SK-N-SH treated with all-trans-retinoic acid at 6 μM for 48 hours (cell line): ENCODE measurements around the gene TAX1BP1.

Source experiments
- ATAC-seq: fragments of 200-7000 bp; cut with Tn5 transposase; 3 replicates; pipeline ENCODE4 v1.9.1; 2020; ENCODE audit warnings: mild to moderate bottlenecking, moderate library complexity
- ARNTL ChIP-seq: fragments of 450-650 bp; formaldehyde crosslinking; IDR thresholded peaks from 2 replicates; pipeline ENCODE4 v1.5.0; 2020; ENCODE audit warnings: low read depth, mild to moderate bottlenecking, moderate library complexity, borderline replicate concordance
- CREB5 ChIP-seq: fragments of 250-450 bp; sonication (Bioruptor Pico); IDR thresholded peaks from 2 replicates; pipeline ENCODE4 v1.5.1; 2020; ENCODE audit warnings: low read depth, mild to moderate bottlenecking, moderate library complexity
- CSDC2 ChIP-seq: fragments of 250-450 bp; sonication (Bioruptor Pico); IDR thresholded peaks from 2 replicates; pipeline ENCODE4 v1.5.0; 2020; ENCODE audit warnings: mild to moderate bottlenecking, moderate library complexity
- CSRNP3 ChIP-seq: fragments of 250-450 bp; sonication (Bioruptor Pico); IDR thresholded peaks from 2 replicates; pipeline ENCODE4 v1.5.1; 2021; ENCODE audit warnings: mild to moderate bottlenecking, moderate library complexity
- ESRRG ChIP-seq: fragments of 250-450 bp; sonication (Bioruptor Pico); IDR thresholded peaks from 2 replicates; pipeline ENCODE4 v1.6.1; 2021; ENCODE audit warnings: mild to moderate bottlenecking
- GLIS3 ChIP-seq: fragments of 250-450 bp; sonication (Bioruptor Pico); IDR thresholded peaks from 2 replicates; pipeline ENCODE4 v1.5.0; 2020; ENCODE audit warnings: mild to moderate bottlenecking, moderate library complexity
- ISL1 ChIP-seq: fragments of 250-450 bp; sonication (Bioruptor Pico); IDR thresholded peaks from 2 replicates; pipeline ENCODE4 v2.1.2; 2022; ENCODE audit warnings: mild to moderate bottlenecking, moderate library complexity
- OSR1 ChIP-seq: fragments of 250-450 bp; sonication (Bioruptor Pico); IDR thresholded peaks from 2 replicates; pipeline ENCODE4 v1.8.0; 2022; ENCODE audit warnings: moderate library complexity, mild to moderate bottlenecking, inconsistent platforms
- POU6F1 ChIP-seq: fragments of 250-450 bp; sonication (Bioruptor Pico); IDR thresholded peaks from 2 replicates; pipeline ENCODE4 v1.8.0; 2021; ENCODE audit warnings: low read depth, mild to moderate bottlenecking, moderate library complexity, borderline replicate concordance
- PPARA ChIP-seq: fragments of 250-450 bp; sonication (Bioruptor Pico); IDR thresholded peaks from 2 replicates; pipeline ENCODE4 v1.5.0; 2020; ENCODE audit warnings: mild to moderate bottlenecking, borderline replicate concordance
- RARB ChIP-seq: fragments of 250-450 bp; sonication (Bioruptor Pico); IDR thresholded peaks from 2 replicates; pipeline ENCODE4 v1.8.0; 2021; ENCODE audit warnings: mild to moderate bottlenecking, moderate library complexity
- SNAI2 ChIP-seq: fragments of 250-450 bp; sonication (Bioruptor Pico); IDR thresholded peaks from 2 replicates; pipeline ENCODE4 v1.5.0; 2020; ENCODE audit warnings: mild to moderate bottlenecking, moderate library complexity
- TCF4 ChIP-seq: fragments of 250-450 bp; sonication (Bioruptor Pico); IDR thresholded peaks from 2 replicates; pipeline ENCODE4 v1.8.0; 2021; ENCODE audit warnings: mild to moderate bottlenecking, moderate library complexity, borderline replicate concordance
- TOX ChIP-seq: fragments of 250-450 bp; sonication (Bioruptor Pico); IDR thresholded peaks from 2 replicates; pipeline ENCODE4 v1.8.0; 2021; ENCODE audit warnings: mild to moderate bottlenecking, moderate library complexity, borderline replicate concordance
- TSHZ2 ChIP-seq: fragments of 250-450 bp; sonication (Bioruptor Pico); IDR thresholded peaks from 2 replicates; pipeline ENCODE4 v1.5.0; 2020; ENCODE audit warnings: mild to moderate bottlenecking, moderate library complexity
- ZFP3 ChIP-seq: fragments of 250-450 bp; sonication (Bioruptor Pico); IDR thresholded peaks from 2 replicates; pipeline ENCODE4 v1.5.0; 2020; ENCODE audit warnings: mild to moderate bottlenecking, moderate library complexity
- ZFP30 ChIP-seq: fragments of 450-650 bp; formaldehyde crosslinking; IDR thresholded peaks from 2 replicates; pipeline ENCODE4 v1.5.0; 2022; ENCODE audit warnings: mild to moderate bottlenecking, moderate library complexity
- ZNF565 ChIP-seq: fragments of 450-650 bp; formaldehyde crosslinking; conservative IDR thresholded peaks from 2 replicates; pipeline ENCODE4 v1.5.0; 2020; ENCODE audit warnings: low read depth, mild to moderate bottlenecking, moderate library complexity
- ZNF70 ChIP-seq: fragments of 450-650 bp; formaldehyde crosslinking; IDR thresholded peaks from 2 replicates; pipeline ENCODE4 v1.5.0; 2020; ENCODE audit warnings: mild to moderate bottlenecking, moderate library complexity
- ZNF8 ChIP-seq: fragments of 450-650 bp; formaldehyde crosslinking; IDR thresholded peaks from 2 replicates; pipeline ENCODE4 v1.5.0; 2020; ENCODE audit warnings: mild to moderate bottlenecking, moderate library complexity

The TAX1BP1 gene

GRCh38 chr7:27799212-27799611, 59.2 kb downstream of the TAX1BP1 start:
- no peak for ATAC-seq

GRCh38 chr7:27802999-27803398, 63.0 kb downstream of the TAX1BP1 start:
- ATAC-seq, result no peak
- no peak for TF ChIP-seq TOX (CRISPR knock-in tag)
- no peak for TF ChIP-seq CSRNP3 (CRISPR knock-in tag)
- no peak for TF ChIP-seq ZNF565 (CRISPR knock-in tag)
- TF ChIP-seq CSDC2 (CRISPR knock-in tag), result no peak
- TF ChIP-seq ARNTL, result no peak
- no peak for TF ChIP-seq POU6F1
- TF ChIP-seq PPARA (CRISPR knock-in tag), result no peak
- no peak for TF ChIP-seq TCF4 (CRISPR knock-in tag)
- no peak for TF ChIP-seq ZFP30 (CRISPR knock-in tag)
- no peak for TF ChIP-seq ZFP3 (CRISPR knock-in tag)

More at GRCh38 chr7:27799212-27799611, 59.2 kb downstream of the TAX1BP1 start:
- TF ChIP-seq POU6F1, result no peak
- no peak for TF ChIP-seq ZFP30 (CRISPR knock-in tag)

GRCh38 chr7:27804139-27804538, 64.2 kb downstream of the TAX1BP1 start:
- no peak for TF ChIP-seq ZFP30 (CRISPR knock-in tag)
- TF ChIP-seq POU6F1, result no peak
- TF ChIP-seq ZFP3 (CRISPR knock-in tag), result no peak
- no peak for TF ChIP-seq CSRNP3 (CRISPR knock-in tag)
- no peak for TF ChIP-seq ARNTL
- TF ChIP-seq TSHZ2, result no peak
- no peak for TF ChIP-seq ZNF70
- no peak for TF ChIP-seq ESRRG (CRISPR knock-in tag)
- no peak for TF ChIP-seq ISL1
- no peak for TF ChIP-seq GLIS3 (CRISPR knock-in tag)
- TF ChIP-seq RARB (CRISPR knock-in tag), result no peak
- no peak for TF ChIP-seq SNAI2 (CRISPR knock-in tag)
- TF ChIP-seq ZNF8, result no peak
- no peak for TF ChIP-seq ZNF565 (CRISPR knock-in tag)
- TF ChIP-seq TOX (CRISPR knock-in tag), result no peak
- TF ChIP-seq PPARA (CRISPR knock-in tag), result no peak
- no peak for TF ChIP-seq CREB5 (CRISPR knock-in tag)
- no peak for TF ChIP-seq TCF4 (CRISPR knock-in tag)
- no peak for TF ChIP-seq OSR1 (CRISPR knock-in tag)
- TF ChIP-seq, all 23 proteins: peak for 0
- ATAC-seq, result no peak
